ENCODE measurements around the gene DRG1.
"Not testable (repeated sequence)": the region's sequence is repeated elsewhere in the genome, so short reads cannot be mapped to it uniquely, and the experiment has no call there.

DRG1 gene, protein sequence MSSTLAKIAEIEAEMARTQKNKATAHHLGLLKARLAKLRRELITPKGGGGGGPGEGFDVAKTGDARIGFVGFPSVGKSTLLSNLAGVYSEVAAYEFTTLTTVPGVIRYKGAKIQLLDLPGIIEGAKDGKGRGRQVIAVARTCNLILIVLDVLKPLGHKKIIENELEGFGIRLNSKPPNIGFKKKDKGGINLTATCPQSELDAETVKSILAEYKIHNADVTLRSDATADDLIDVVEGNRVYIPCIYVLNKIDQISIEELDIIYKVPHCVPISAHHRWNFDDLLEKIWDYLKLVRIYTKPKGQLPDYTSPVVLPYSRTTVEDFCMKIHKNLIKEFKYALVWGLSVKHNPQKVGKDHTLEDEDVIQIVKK

DNA sequence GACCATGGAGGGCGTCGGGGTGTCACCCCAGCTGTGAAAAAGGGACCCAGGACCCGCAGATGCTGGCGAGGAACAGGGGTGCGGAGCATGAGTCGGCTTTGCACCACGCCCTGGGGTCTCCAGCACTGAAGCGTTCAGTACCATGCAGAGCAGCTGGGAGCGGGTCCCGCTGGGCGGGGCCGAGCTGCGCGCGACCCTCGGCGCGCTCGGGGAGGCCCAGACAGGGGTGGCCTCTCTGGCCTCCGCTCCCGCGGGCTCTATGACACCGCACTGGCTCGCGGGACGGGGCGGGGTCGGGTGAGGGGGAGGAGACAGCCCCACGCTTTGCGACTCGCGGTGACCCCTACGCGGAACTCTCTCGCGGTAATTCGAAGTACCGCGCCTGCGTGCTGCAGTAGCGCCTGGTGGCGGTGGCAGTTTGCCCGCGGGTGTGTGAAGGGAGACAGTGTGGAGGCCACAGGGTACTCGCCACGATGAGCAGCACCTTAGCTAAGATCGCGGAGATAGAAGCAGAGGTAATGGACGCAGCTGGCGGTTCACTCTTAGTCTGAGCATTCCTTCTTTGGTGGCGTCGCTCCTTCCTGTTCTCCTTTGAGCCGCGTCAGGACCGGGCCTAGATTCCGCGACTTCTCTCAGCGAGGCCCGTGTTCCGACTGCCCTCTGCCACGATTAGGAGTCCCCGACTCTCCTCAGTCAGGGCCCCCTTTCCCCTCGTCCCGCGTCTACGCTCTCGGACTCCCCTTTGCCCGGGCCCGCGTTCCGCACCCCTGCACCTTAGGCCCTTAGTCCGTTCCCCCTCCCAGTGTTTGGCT, at the start of gene DRG1:
Gene DRG1 (plus strand): TSS at position 394 of the 812 bp plus-strand sequence. CDS start 80 bp downstream, at position 474.
- DNase-seq (ENCODE audit: low spot score): peak; percentile 98

GRCh38 chr22:31349960-31350359, 49.4 kb upstream of the DRG1 start:
- no peak for DNase-seq (ENCODE audit: low spot score)

- no peak for DNase-seq (ENCODE audit: low spot score)
These were observed 49.0 kb upstream of the DRG1 start for GRCh38 chr22:31350410-31350863.

DNA sequence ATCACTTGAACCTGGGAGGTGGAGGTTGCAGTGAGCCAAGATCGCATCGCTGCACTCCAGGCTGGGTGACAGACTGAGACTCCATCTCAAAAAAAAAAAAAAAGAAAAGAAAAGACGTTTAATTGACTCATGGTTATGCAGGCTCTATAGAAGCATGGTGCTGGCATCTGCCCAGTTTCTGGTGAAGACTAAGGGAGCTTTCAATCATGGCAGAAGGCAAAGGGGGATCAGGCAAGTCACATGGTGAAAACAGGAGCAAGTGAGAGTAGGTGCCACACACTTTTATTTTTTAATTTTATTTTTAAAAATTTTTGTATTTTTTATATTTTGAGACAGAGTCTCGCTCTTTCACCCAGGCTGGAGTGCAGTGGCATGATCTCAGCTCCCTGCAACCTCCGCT, 44.9 kb upstream of the DRG1 start:
- DNase-seq (ENCODE audit: low spot score): no peak

- no peak for DNase-seq (ENCODE audit: low spot score)
These were observed 39.4 kb upstream of the DRG1 start for GRCh38 chr22:31360029-31360428.

DNA sequence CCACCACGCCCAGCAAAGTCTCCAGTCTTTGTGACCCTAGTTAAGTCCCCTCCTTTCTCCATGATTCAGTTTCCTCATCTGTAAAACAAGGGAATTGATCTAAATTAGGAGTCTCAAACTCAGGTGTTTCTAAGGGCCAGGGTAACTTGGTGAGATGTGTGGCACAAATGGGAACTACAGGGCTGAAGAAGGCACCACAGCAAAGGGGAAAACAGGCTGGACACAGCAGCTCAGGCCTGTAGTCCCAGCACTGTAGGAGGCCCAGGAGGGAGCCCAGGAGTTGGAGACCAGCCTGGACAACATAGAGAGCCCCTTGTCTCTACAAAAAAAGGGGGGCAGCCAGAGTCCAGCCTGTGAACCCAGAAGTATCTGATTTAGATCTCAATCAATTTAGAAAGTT, 37.7 kb upstream of the DRG1 start:
- no peak for DNase-seq (ENCODE audit: low spot score)

- DNase-seq (ENCODE audit: low spot score): no peak
These were observed 35.4 kb upstream of the DRG1 start for GRCh38 chr22:31363885-31364465.

- no peak for DNase-seq (ENCODE audit: low spot score)
These were observed 32.0 kb upstream of the DRG1 start for GRCh38 chr22:31367426-31367825.

GRCh38 chr22:31377612-31378011, 21.8 kb upstream of the DRG1 start:
- DNase-seq (ENCODE audit: low spot score): no peak

DNA sequence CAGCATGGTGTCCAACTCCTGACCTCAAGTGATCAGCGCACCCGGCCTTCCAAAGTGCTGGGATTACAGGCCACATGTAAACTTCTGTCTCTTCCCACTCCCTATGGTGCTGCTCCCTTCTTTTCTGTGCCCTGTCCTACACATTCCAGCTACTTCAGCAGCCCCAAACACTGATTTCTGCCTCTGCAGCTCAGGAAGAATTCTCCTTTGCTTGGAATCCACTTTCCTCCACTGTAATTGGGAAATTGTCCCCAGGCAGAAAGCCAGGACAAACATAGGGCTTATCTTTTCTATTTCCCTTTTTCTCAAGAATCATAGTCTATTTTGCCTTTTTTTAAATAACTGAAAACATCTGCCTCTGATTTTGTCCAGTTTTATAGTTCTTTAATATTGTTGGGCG, 21.3 kb upstream of the DRG1 start:
- no peak for DNase-seq (ENCODE audit: low spot score)

DNA sequence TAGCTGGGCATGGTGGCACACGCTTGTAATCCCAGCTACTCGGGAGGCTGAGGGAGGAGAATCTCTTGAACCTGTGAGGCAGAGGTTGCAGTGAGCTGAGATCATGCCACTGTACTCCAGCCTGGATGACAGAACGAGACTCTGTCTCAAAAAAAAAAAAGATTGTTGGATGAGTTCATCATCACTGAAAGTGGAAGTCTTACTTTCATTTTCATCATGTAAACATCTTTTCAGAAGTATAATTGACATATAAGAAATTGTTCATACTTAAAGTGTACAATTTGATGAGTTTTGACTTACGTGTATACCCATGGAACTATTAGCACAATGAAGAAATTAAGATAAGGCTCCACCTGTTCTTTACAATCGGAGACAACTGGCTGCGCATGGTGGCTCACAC, 20.8 kb upstream of the DRG1 start:
- not testable (repeated sequence) for DNase-seq (ENCODE audit: low spot score)

DNA sequence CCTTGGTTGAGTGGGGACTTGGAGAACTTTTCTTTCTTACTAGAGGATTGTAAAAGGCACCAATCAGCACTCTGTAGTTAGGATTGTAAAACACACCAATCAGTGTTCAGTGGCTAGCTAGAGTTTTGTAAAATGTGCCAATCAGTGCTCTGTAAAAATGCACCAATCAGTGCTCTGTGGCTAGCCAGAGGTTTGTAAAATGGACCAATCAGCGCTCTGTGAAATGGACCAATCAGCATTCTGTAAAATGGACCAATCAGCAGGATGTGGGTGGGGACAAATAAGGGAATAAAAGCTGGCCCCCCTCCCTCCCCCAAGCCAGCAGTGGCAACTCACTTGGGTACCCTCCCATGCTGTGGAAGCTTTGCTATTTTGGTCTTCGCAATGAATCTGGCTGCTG, 5.5 kb upstream of the DRG1 start:
- DNase-seq (ENCODE audit: low spot score): no peak

- no peak for DNase-seq (ENCODE audit: low spot score)
These were observed 5.1 kb upstream of the DRG1 start for GRCh38 chr22:31394326-31394725.

- no peak for DNase-seq (ENCODE audit: low spot score)
These were observed 1.2 kb upstream of the DRG1 start for GRCh38 chr22:31398231-31398630.

GRCh38 chr22:31400023-31400397, 606 bp downstream of the DRG1 start:
- DNase-seq (ENCODE audit: low spot score): peak; percentile 2

GRCh38 chr22:31402350-31402749, 2.9 kb downstream of the DRG1 start:
- DNase-seq (ENCODE audit: low spot score): not testable (repeated sequence)

GRCh38 chr22:31425331-31426050, 26.1 kb downstream of the DRG1 start:
- no peak for DNase-seq (ENCODE audit: low spot score)

- DNase-seq (ENCODE audit: low spot score): no peak
These were observed 32.5 kb downstream of the DRG1 start for GRCh38 chr22:31431950-31432349.

DNA sequence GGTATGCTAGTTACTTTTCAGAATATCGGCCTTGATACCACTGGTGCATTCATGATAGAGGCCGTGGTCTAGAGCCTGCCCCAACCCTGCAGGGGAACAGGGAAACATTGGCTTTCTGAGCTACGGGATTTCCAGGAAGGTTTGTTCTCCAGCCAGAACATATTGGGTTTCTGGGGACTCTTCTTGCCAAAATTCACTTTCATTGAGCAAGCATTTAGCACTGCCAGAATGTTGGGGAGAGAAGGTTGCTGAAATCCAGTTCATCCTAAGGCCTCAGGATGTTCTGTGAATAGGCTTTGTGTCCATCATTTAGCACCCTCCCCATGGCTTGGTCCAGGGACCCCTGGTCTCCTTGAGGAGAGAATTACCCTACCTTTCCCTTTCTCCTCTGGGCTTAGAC, 36.7 kb downstream of the DRG1 start:
- DNase-seq (ENCODE audit: low spot score): no peak

DNA sequence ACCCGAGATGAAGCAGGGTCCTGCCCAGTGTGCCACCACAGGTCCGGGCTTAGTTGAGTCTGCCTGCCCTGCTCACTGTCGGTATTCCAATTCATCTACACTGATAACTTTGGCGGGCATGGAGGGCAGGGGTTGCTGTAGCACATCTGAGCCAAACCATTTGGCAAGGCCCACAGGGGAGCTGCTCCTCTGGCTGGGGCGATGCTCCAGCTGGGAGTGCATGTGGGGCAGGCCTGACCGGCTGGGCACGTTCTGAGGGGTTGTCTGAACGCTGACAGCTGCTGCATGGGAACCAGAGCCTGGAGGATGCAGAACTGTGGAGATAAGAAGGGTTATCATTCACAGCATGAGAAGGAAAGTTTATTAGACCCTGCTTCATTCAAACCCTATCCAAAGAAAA, 40.4 kb downstream of the DRG1 start:
- no peak for DNase-seq (ENCODE audit: low spot score)

- DNase-seq (ENCODE audit: low spot score): no peak
These were observed 41.3 kb downstream of the DRG1 start for GRCh38 chr22:31440681-31441080.

GRCh38 chr22:31441652-31442051, 42.2 kb downstream of the DRG1 start:
- DNase-seq (ENCODE audit: low spot score): no peak

Data from germinal center (tissue), 1 donor.